MM.1S (cell line): ENCODE data around the gene RNASEH2A.

Experiments used
- DNase-seq: peaks from one replicate; pipeline ENCODE4 v3.0.0-alpha.2; 2015
- H2AFZ ChIP-seq: fragments of 300-600 bp; sonication (generic); 2 replicates; pipeline ENCODE4 v1.6.0; 2016; ENCODE audit warnings: antibody characterized with exemption, low read length
- H3F3A ChIP-seq: fragments of 300-600 bp; sonication (generic); 2 replicates; pipeline ENCODE4 v1.6.1; 2016; ENCODE audit warnings: mild to moderate bottlenecking, antibody characterized with exemption, low read length, moderate library complexity, mixed read lengths; ENCODE audit not compliant: insufficient read depth
- H3K27ac ChIP-seq: fragments of 300-600 bp; sonication (generic); 2 replicates; pipeline ENCODE4 v1.5.1; 2016; ENCODE audit warnings: mild to moderate bottlenecking, low read length
- H3K27me3 ChIP-seq: fragments of 300-600 bp; sonication (generic); replicated peaks from 2 replicates; pipeline ENCODE4 v1.6.0; 2016; ENCODE audit warnings: low read length; ENCODE audit not compliant: insufficient read depth
- H3K36me3 ChIP-seq: fragments of 300-600 bp; sonication (generic); replicated peaks from 2 replicates; pipeline ENCODE4 v1.6.1; 2016; ENCODE audit warnings: mild to moderate bottlenecking, low read length, mixed read lengths; ENCODE audit not compliant: insufficient read depth
- H3K4me1 ChIP-seq: fragments of 300-600 bp; sonication (generic); 2 replicates; pipeline ENCODE4 v1.6.1; 2016; ENCODE audit warnings: low read length, mixed read lengths
- H3K4me2 ChIP-seq: fragments of 300-600 bp; sonication (generic); 2 replicates; pipeline ENCODE4 v1.6.0; 2016; ENCODE audit warnings: low read depth, low read length
- H3K4me3 ChIP-seq: fragments of 300-600 bp; sonication (generic); 2 replicates; pipeline ENCODE4 v1.5.1; 2016; ENCODE audit warnings: low read length, mixed read lengths
- H3K79me2 ChIP-seq: fragments of 300-600 bp; sonication (generic); 2 replicates; pipeline ENCODE4 v1.6.1; 2016; ENCODE audit warnings: mixed run types, low read length, mixed read lengths
- H3K9ac ChIP-seq: fragments of 300-600 bp; sonication (generic); 2 replicates; pipeline ENCODE4 v1.6.1; 2016; ENCODE audit warnings: low read length, mixed read lengths
- H3K9me2 ChIP-seq: fragments of 300-600 bp; sonication (generic); replicated peaks from 2 replicates; pipeline ENCODE4 v1.6.1; 2016; ENCODE audit warnings: mild to moderate bottlenecking, low read length, mixed read lengths; ENCODE audit not compliant: insufficient read depth
- H3K9me3 ChIP-seq: fragments of 300-600 bp; sonication (generic); replicated peaks from 2 replicates; pipeline ENCODE4 v1.6.1; 2016; ENCODE audit warnings: mild to moderate bottlenecking, low read length, mixed read lengths; ENCODE audit not compliant: insufficient read depth
- H4K20me1 ChIP-seq: fragments of 300-600 bp; sonication (generic); 2 replicates; pipeline ENCODE4 v1.6.1; 2016; ENCODE audit warnings: mild to moderate bottlenecking, low read length, moderate library complexity, mixed read lengths; ENCODE audit not compliant: insufficient read depth
- CTCF ChIP-seq: fragments of 300-600 bp; sonication (generic); IDR thresholded peaks from 2 replicates; pipeline ENCODE4 v1.5.1; 2016; ENCODE audit warnings: antibody characterized with exemption, low read length, mixed read lengths
- EZH2 ChIP-seq: fragments of 300-600 bp; sonication (generic); optimal IDR thresholded peaks from 2 replicates; pipeline ENCODE3; 2017; ENCODE audit warnings: low read depth, mild to moderate bottlenecking, antibody characterized with exemption, low read length, mixed read lengths
- EZH2phosphoT487 ChIP-seq: fragments of 300-600 bp; sonication (generic); IDR thresholded peaks from 2 replicates; pipeline ENCODE4 v1.6.1; 2018; ENCODE audit warnings: antibody characterized with exemption, low read length

The RNASEH2A gene

GRCh38 chr19:12825254-12826131 lies 19.1 kb downstream of the RNASEH2A start:
- TF ChIP-seq CTCF, result peak; percentile 40
- no peak for TF ChIP-seq EZH2phosphoT487
- TF ChIP-seq EZH2, result no peak
- H3K27ac ChIP-seq, result no peak overlapping the region
- H3K9me3 ChIP-seq, result no peaks in the 10 kb centered on the region
- H3K27me3 ChIP-seq, result peaks cover 47% of the 10 kb centered on the region
- DNase-seq, result no peak
- no peak overlapping the region for H3K4me3 ChIP-seq
- no peaks in the 10 kb centered on the region for H3K36me3 ChIP-seq
- no peaks in the 10 kb centered on the region for H3F3A ChIP-seq
- no peak overlapping the region for H3K9ac ChIP-seq
- H4K20me1 ChIP-seq, result no peaks in the 10 kb centered on the region
- no peak overlapping the region for H2AFZ ChIP-seq
- no peak overlapping the region for H3K4me2 ChIP-seq
- no peaks in the 10 kb centered on the region for H3K4me1 ChIP-seq
- H3K9me2 ChIP-seq, result no peaks in the 10 kb centered on the region
- H3K79me2 ChIP-seq, result no peaks in the 10 kb centered on the region

- Histone ChIP-seq H3K79me2 (no peaks in the 10 kb centered on the region), H3F3A (no peaks in the 10 kb centered on the region), H3K27me3 (peaks cover 60% of the 10 kb centered on the region), H3K4me3 (no peak overlapping the region), H3K4me1 (peaks cover 3% of the 10 kb centered on the region; the same call in 1 of the 2 replicates), H3K9ac (no peak overlapping the region), H3K9me2 (no peaks in the 10 kb centered on the region), H3K4me2 (peak overlapping the region; percentile 18; the same call in 1 of the 2 replicates), H4K20me1 (no peaks in the 10 kb centered on the region), H3K9me3 (no peaks in the 10 kb centered on the region), H3K36me3 (no peaks in the 10 kb centered on the region), H2AFZ (no peak overlapping the region), H3K27ac (no peak overlapping the region)
- DNase-seq, result no peak
- TF ChIP-seq EZH2phosphoT487 (no peak), CTCF (no peak), EZH2 (no peak)
Observed at GRCh38 chr19:12828494-12828893, 22.1 kb downstream of the RNASEH2A start.

GRCh38 chr19:12833418-12833737 lies 27.0 kb downstream of the RNASEH2A start:
- H2AFZ ChIP-seq, result no peak overlapping the region
- H3K27me3 ChIP-seq, result peaks cover 78% of the 10 kb centered on the region
- no peaks in the 10 kb centered on the region for H4K20me1 ChIP-seq
- no peak overlapping the region for H3K9ac ChIP-seq
- peak overlapping the region; percentile 53 for H3K4me2 ChIP-seq
- no peaks in the 10 kb centered on the region for H3K9me2 ChIP-seq
- H3K36me3 ChIP-seq, result no peaks in the 10 kb centered on the region
- H3K79me2 ChIP-seq, result no peaks in the 10 kb centered on the region
- no peaks in the 10 kb centered on the region for H3K9me3 ChIP-seq
- no peak for DNase-seq
- no peaks in the 10 kb centered on the region for H3F3A ChIP-seq
- H3K4me1 ChIP-seq, result peaks cover 3% of the 10 kb centered on the region; the same call in 1 of the 2 replicates
- no peak for TF ChIP-seq EZH2
- no peak for TF ChIP-seq EZH2phosphoT487
- TF ChIP-seq CTCF, result no peak
- no peak overlapping the region; the same call in 1 of the 2 replicates for H3K4me3 ChIP-seq
- no peak overlapping the region for H3K27ac ChIP-seq
